ENCODE data around the gene TFCP2.
A peak's percentile ranks its signal among the peaks of the same experiment; 100 is the strongest.

Gene TFCP2

GRCh38 chr12:51122844-51123243 is 50.1 kb downstream of the TFCP2 start:
- H3K4me3 ChIP-seq (replicated peaks in 1 of 2; ENCODE audit: low read depth in 2 of 2, low read length in 2 of 2): no peak overlapping the region
- TF ChIP-seq CTCF (IDR thresholded peaks at IDR 0.05; ENCODE audit: low read depth, low read length): no peak
- no peak for DNase-seq (ENCODE audit: low read depth in 2 of 2)

GRCh38 chr12:51118706-51119105 is 54.2 kb downstream of the TFCP2 start:
- DNase-seq (ENCODE audit: low read depth in 2 of 2): peak in 1 of 2 donors; percentile 67
- no peak for TF ChIP-seq CTCF (IDR thresholded peaks at IDR 0.05; ENCODE audit: low read depth, low read length)
- no peak overlapping the region for H3K4me3 ChIP-seq (replicated peaks in 1 of 2; ENCODE audit: low read depth in 2 of 2, low read length in 2 of 2)

- no peak for TF ChIP-seq CTCF (IDR thresholded peaks at IDR 0.05; ENCODE audit: low read depth, low read length)
- H3K4me3 ChIP-seq (replicated peaks in 1 of 2; ENCODE audit: low read depth in 2 of 2, low read length in 2 of 2): no peak overlapping the region
- no peak for DNase-seq (ENCODE audit: low read depth in 2 of 2)
Measured at GRCh38 chr12:51115533-51115932, 57.4 kb downstream of the TFCP2 start.

GRCh38 chr12:51108136-51108535 is 64.8 kb downstream of the TFCP2 start:
- no peak for TF ChIP-seq CTCF (IDR thresholded peaks at IDR 0.05; ENCODE audit: low read depth, low read length)
- DNase-seq (ENCODE audit: low read depth in 2 of 2): no peak
- no peak overlapping the region for H3K4me3 ChIP-seq (replicated peaks in 1 of 2; ENCODE audit: low read depth in 2 of 2, low read length in 2 of 2)

- H3K4me3 ChIP-seq (replicated peaks in 1 of 2; ENCODE audit: low read depth in 2 of 2, low read length in 2 of 2): no peak overlapping the region
- TF ChIP-seq CTCF (IDR thresholded peaks at IDR 0.05; ENCODE audit: low read depth, low read length): no peak
- no peak for DNase-seq (ENCODE audit: low read depth in 2 of 2)
Measured at GRCh38 chr12:51103977-51104376, 69.0 kb downstream of the TFCP2 start.

- no peak overlapping the region for H3K4me3 ChIP-seq (replicated peaks in 1 of 2; ENCODE audit: low read depth in 2 of 2, low read length in 2 of 2)
- peak in 1 of 2 donors; percentile 44 for DNase-seq (ENCODE audit: low read depth in 2 of 2)
- TF ChIP-seq CTCF (IDR thresholded peaks at IDR 0.05; ENCODE audit: low read depth, low read length): no peak
Measured at GRCh38 chr12:51098611-51099010, 74.3 kb downstream of the TFCP2 start.

- TF ChIP-seq CTCF (IDR thresholded peaks at IDR 0.05; ENCODE audit: low read depth, low read length): no peak
- DNase-seq (ENCODE audit: low read depth in 2 of 2): no peak
- no peak overlapping the region for H3K4me3 ChIP-seq (replicated peaks in 1 of 2; ENCODE audit: low read depth in 2 of 2, low read length in 2 of 2)
Measured at GRCh38 chr12:51090705-51091229, 82.2 kb downstream of the TFCP2 start.

All from cardiac fibroblast (primary cell).